Gastroesophageal sphincter (tissue), 3 donors: ENCODE data around the gene FLRT3.

Experiments
- POLR2AphosphoS5 ChIP-seq: sonication (generic); formaldehyde crosslinking; IDR thresholded peaks from one replicate; pipeline ENCODE4 v1.6.1; 2017; ENCODE audit warnings: antibody characterized with exemption
- TF ChIP-seq, protein P1 (sequence below), 4 experiments: fragments of 200-600 bp in 2 of 4; fragments of 450-650 bp in 2 of 4; sonication (generic) in 1 of 4; IDR thresholded peaks; one replicate each; pipeline ENCODE4 v1.5.1; 2017 to 2019; ENCODE audit warnings: antibody characterized with exemption in 4 of 4, mild to moderate bottlenecking in 2 of 4, moderate library complexity in 2 of 4

GRCh38 chr20:14304472-14304871 lies 32.9 kb downstream of the FLRT3 start:
- TF ChIP-seq, protein P1, sequence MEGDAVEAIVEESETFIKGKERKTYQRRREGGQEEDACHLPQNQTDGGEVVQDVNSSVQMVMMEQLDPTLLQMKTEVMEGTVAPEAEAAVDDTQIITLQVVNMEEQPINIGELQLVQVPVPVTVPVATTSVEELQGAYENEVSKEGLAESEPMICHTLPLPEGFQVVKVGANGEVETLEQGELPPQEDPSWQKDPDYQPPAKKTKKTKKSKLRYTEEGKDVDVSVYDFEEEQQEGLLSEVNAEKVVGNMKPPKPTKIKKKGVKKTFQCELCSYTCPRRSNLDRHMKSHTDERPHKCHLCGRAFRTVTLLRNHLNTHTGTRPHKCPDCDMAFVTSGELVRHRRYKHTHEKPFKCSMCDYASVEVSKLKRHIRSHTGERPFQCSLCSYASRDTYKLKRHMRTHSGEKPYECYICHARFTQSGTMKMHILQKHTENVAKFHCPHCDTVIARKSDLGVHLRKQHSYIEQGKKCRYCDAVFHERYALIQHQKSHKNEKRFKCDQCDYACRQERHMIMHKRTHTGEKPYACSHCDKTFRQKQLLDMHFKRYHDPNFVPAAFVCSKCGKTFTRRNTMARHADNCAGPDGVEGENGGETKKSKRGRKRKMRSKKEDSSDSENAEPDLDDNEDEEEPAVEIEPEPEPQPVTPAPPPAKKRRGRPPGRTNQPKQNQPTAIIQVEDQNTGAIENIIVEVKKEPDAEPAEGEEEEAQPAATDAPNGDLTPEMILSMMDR (IDR thresholded peaks at IDR 0.05) = no peak
- no peak for TF ChIP-seq POLR2AphosphoS5
